Tongue (tissue), 2 donors: ENCODE results near the gene ADGRL3. TPM values are rescaled to one million over a fixed set of nuclear protein-coding genes. Genes with fewer than 3 reads are reported as not detected.
"Not testable (repeated sequence)": the region's sequence is repeated elsewhere in the genome, so short reads cannot be mapped to it uniquely, and the experiment has no call there.

Source experiments
- DNase-seq: peaks from one replicate; pipeline ENCODE4 v3.0.0-alpha.2; 2015
- total RNA-seq: library from RNA; depleted of rRNA; stranded (reverse); fragments of >200 nt; gene quantifications from one replicate; pipeline ENCODE4 v1.2.3, GENCODE V29; 2014

Gene ADGRL3
- total RNA-seq, 1 donor from 2014 or later = 33.3 TPM

GRCh38 chr4:61759885-61760284, 559.8 kb downstream of the ADGRL3 start:
- not testable (repeated sequence) for DNase-seq

- DNase-seq = no peak
Measured at GRCh38 chr4:61760820-61761219, 560.7 kb downstream of the ADGRL3 start.

GRCh38 chr4:61762722-61763627, 562.8 kb downstream of the ADGRL3 start:
- no peak for DNase-seq

GRCh38 chr4:61763682-61764081, 563.6 kb downstream of the ADGRL3 start:
- DNase-seq = no peak

- not testable (repeated sequence) for DNase-seq
Measured at GRCh38 chr4:61764090-61764489, 564.0 kb downstream of the ADGRL3 start.

GRCh38 chr4:61769444-61770167, 569.5 kb downstream of the ADGRL3 start:
- DNase-seq = not testable (repeated sequence)

- no peak for DNase-seq
Measured at GRCh38 chr4:61770456-61770855, 570.3 kb downstream of the ADGRL3 start.

GRCh38 chr4:61771056-61771455, 570.9 kb downstream of the ADGRL3 start:
- no peak for DNase-seq

GRCh38 chr4:61772126-61772525, 572.0 kb downstream of the ADGRL3 start:
- no peak for DNase-seq

- no peak for DNase-seq
Measured at GRCh38 chr4:61773655-61774245, 573.6 kb downstream of the ADGRL3 start.

GRCh38 chr4:61782133-61782532, 582.0 kb downstream of the ADGRL3 start:
- no peak for DNase-seq

- DNase-seq = no peak
Measured at GRCh38 chr4:61783050-61783449, 582.9 kb downstream of the ADGRL3 start.

- DNase-seq = no peak
Measured at GRCh38 chr4:61785761-61786160, 585.6 kb downstream of the ADGRL3 start.

- peak; percentile 38 for DNase-seq
Measured at GRCh38 chr4:61786211-61786610, 586.1 kb downstream of the ADGRL3 start.

GRCh38 chr4:61795998-61796397, 595.9 kb downstream of the ADGRL3 start:
- DNase-seq = no peak

- DNase-seq = no peak
Measured at GRCh38 chr4:61799794-61800193, 599.7 kb downstream of the ADGRL3 start.

- DNase-seq = no peak
Measured at GRCh38 chr4:61805227-61805626, 605.1 kb downstream of the ADGRL3 start.

- no peak for DNase-seq
Measured at GRCh38 chr4:61805979-61806378, 605.9 kb downstream of the ADGRL3 start.

GRCh38 chr4:61812171-61812570, 612.0 kb downstream of the ADGRL3 start:
- no peak for DNase-seq

- DNase-seq = no peak
Measured at GRCh38 chr4:61817071-61817470, 616.9 kb downstream of the ADGRL3 start.

- no peak for DNase-seq
Measured at GRCh38 chr4:61820136-61820535, 620.0 kb downstream of the ADGRL3 start.

GRCh38 chr4:61824454-61824853, 624.3 kb downstream of the ADGRL3 start:
- DNase-seq = peak; percentile 79

- DNase-seq = no peak
Measured at GRCh38 chr4:61827907-61828391, 627.8 kb downstream of the ADGRL3 start.
